Stimulated activated CD4-positive, alpha-beta T cell treated with anti-CD3 and anti-CD28 coated beads, TNF-alpha, amount 100 ng/mL, for 1 hour (primary cell): ENCODE measurements around the gene RPL12.
"Not testable (repeated sequence)": the region's sequence is repeated elsewhere in the genome, so short reads cannot be mapped to it uniquely, and the experiment has no call there.

ENCODE experiments used
- DNase-seq, 3 donors: peaks; one replicate each; pipeline ENCODE4 v3.0.0-alpha.2; 2020; ENCODE audit warnings: low read depth in 3 of 3, low spot score in 1 of 3

RPL12 gene

GRCh38 chr9:127470662-127471061 is 19.5 kb upstream of the RPL12 start:
- DNase-seq: no peak

GRCh38 chr9:127467621-127468020 is 16.4 kb upstream of the RPL12 start:
- DNase-seq: no peak

- not testable (repeated sequence) for DNase-seq
These were observed 15.3 kb upstream of the RPL12 start for GRCh38 chr9:127466407-127466917.

GRCh38 chr9:127463911-127464310 is 12.7 kb upstream of the RPL12 start:
- DNase-seq: no peak

- no peak for DNase-seq
These were observed 12.2 kb upstream of the RPL12 start for GRCh38 chr9:127463382-127463781.

- DNase-seq: no peak
These were observed 7.7 kb upstream of the RPL12 start for GRCh38 chr9:127458921-127459320.

- no peak for DNase-seq
These were observed 6.1 kb upstream of the RPL12 start for GRCh38 chr9:127457191-127457878.

- DNase-seq: no peak
These were observed 4.3 kb upstream of the RPL12 start for GRCh38 chr9:127455324-127455992.

DNA sequence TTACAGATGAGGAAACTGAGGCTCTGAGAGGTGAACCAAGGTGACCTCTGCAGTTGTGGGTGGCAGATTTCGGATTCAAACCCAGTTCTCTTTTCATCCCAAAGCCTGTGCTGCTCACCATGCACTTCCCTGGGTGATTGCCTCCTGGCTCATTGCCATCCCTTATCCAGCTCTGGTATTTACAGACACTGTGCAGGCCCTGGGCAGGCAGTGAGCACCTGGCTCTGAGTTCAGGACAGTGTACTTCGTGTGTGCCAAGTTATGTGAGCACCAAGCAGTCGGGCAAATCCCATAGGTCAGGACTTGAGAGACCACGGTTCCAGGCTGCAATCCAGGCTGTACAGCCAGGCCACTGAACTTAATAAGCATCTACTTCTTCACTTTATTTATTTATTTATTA is 1.5 kb upstream of the RPL12 start:
- DNase-seq: no peak

GRCh38 chr9:127451858-127452656 is 851 bp upstream of the RPL12 start:
- DNase-seq: peak in 1 of 3 donors; percentile 8

DNA sequence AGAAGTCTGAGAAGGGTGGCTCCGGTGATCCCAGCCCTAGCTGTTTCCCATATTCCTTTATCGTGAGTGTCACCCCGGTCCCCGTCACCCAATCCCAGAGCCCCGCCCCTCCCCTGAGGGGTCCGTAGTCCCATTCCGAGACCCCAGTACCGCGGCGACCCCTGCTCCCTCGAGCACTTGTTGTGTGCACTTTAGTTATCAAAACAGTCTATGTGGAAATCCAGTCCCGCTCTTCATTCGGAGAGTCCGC is 327 bp upstream of the RPL12 start:
- no peak for DNase-seq

DNA sequence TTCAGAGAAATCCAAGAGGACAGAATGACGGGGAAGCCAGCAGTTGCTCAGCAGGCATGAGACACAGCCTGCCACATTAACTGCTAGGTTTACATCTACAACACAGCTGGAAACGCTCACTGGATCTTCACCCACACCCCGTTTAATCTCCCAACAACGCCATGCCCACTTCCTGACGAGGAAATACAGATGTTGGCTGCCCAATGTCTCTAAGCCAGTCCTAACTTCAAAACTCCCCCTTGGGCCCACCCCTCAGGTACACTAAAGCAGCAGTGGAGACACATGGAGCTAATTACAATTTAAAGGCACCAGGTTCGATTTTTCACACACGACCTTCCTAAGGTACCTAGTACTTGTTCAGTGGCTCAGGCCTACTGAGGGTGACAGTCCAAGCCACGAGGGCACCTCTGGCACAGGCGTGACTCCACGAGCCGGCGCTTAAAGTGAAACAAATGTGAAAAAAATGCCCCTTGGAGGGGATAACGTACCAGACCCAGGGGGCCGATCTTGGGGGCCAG is 904 bp downstream of the RPL12 start:
- no peak for DNase-seq

DNA sequence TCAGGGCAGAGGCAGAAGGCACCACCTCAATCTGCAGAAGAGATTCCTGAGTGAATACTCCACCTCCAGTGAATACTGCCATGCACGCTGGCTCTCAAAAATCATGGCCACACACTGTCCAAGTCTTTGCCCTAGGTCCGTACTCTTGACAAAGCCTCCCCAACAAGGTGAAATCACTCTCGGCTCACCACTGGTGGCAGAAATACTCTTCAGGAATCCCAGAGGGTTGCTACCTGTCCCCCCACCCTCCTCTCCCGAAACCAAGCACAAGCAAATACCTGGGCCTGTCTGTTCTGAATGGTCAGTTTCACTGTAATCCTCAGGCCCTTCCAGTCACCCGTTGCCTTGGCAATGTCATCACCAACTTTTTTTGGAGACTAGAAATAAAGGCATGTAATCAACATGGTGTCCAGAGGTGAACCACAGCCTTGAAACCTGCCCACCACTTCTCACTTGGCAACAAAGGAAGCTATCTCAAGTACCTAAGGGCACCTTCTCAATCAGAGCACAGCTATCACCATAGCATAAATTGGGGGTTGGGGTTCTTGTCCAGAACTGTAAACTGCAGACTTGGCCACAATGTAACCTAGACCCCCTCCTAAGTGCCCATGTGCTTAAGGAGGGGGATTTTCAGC is 1.8 kb downstream of the RPL12 start:
- DNase-seq: no peak

DNA sequence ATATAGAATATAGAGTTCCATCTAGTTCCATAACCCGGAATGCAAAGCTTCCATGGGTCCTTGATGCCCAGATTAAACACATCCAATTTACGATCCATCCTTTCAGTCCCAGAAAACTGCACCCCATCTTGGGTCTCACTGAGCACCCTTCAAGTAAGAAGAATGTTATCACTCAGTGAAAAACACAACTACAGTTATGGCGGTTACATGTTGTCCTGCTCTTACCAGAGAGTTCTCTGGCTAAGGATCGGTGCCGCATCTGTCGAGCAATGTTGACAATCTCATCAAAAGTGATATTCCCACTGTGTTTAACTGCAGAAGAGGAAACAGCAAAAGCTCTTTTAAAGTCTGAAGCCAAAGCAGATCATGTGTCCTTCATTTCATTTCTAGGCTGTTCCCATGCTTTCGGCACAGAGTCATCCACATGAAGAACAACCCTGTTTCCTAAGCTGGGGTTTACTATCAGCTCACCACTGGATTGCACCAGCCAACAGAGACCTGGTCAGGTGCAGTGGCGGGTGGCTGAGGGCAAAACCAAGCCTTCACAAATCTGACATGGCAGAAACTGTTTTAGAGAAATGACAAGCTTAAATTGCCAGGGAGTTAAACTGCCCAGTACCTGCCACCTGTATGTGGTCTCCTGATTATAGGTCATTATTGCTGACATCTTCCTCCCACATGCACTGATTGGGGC is 2.9 kb downstream of the RPL12 start:
- no peak for DNase-seq

DNA sequence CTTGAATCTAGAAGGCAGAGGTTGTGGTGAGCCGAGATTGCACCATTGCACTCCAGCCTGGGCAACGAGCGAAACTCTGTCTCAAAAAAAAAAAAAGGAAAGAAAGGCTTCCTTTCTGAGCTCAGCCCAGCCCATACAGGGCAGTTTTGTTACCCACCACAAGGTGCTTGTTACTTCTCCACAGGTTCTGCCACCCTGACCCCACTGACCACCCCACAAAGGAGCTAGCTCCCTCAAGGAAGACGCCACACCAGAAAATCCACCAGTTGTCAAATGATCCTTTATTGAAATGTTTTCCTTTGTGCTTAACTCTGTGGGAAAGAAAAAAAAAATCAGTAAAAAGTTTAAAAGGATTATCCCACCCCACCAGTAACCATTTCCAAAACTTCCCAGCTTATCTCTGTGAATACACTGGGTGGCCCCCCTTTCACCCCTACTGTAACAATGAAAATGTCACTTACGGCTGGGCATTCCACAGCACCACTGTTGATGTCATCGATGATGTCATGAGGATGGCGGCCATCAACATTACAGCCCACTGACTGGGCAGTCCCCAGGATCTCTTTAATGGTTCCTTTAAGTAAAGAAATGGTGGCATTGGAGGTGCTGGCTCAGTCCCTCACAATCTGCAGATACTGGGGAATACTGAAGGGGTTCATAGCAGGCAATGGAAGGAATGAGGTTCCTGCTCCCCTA is 3.6 kb downstream of the RPL12 start:
- no peak for DNase-seq

DNA sequence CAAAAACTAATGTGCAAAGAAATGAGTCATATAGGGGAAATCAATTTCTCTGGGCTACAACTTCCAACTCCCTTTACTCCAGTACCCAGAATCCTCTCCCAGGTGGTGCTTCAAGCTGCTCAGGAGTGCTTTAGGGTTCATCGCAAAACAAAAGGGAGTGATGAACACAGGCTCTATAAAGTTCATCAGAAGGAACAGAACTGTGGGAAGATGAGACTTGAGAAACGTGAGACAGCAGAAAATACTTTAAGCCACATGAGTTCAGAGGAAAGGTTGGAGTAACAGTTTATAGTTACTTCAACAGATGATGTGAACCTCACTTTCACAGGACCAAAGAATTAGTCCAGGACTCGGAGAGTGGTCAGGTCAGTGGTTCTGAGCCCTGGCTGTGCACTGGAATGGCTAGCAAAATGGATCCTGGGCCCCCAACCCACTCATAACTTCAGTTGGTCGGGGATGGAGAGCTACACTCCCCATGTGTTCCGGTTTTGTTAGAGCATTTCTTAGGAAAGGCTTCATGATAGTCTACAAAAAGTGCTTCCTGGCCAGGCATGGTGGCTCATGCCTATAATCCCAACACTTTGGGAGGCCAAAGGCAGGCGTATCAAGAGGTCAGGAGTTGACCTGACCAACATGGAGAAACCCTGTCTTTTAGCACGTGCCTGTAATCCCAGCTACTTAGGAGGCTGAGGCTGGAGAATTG is 4.3 kb downstream of the RPL12 start:
- no peak for DNase-seq

- DNase-seq: no peak
These were observed 5.1 kb downstream of the RPL12 start for GRCh38 chr9:127445851-127446712.

GRCh38 chr9:127444921-127445850 is 6.0 kb downstream of the RPL12 start:
- no peak for DNase-seq
